Caco-2 (cell line): ENCODE measurements around the gene PLSCR3. TPM values are rescaled to one million over a fixed set of nuclear protein-coding genes. Genes with fewer than 3 reads are reported as not detected.

Experiments
- BruUV-seq: library from RNA; stranded (reverse); fragments of 400-500 nt; replicated peaks from 2 replicates; lab custom pipeline; 2021; lab: Mats Ljungman, UMichigan
- CTCF ChIA-PET: fragments of 300-600 bp; sonication (Branson Sonifier 250); formaldehyde crosslinking; loops from one replicate; lab custom pipeline; 2022; ENCODE audit warnings: antibody characterized with exemption; lab: Charles Lee
- POLR2A ChIA-PET: fragments of 300-600 bp; sonication (Branson Sonifier 250); formaldehyde crosslinking; loops from one replicate; lab custom pipeline; 2022; ENCODE audit warnings: antibody characterized with exemption; lab: Charles Lee
- DNase-seq, 2 experiments: peaks; one replicate each; pipeline versions ENCODE4 v3.0.0 to v3.0.0-alpha.2; 2020 to 2022
- H3K27me3 ChIP-seq: replicated peaks from 2 replicates; pipeline ENCODE4 v1.6.0; 2011; ENCODE audit warnings: low read length; ENCODE audit not compliant: control insufficient read depth, insufficient read depth
- H3K36me3 ChIP-seq: 2 replicates; pipeline ENCODE4 v1.5.1; 2011; ENCODE audit warnings: low read length; ENCODE audit not compliant: control insufficient read depth, insufficient read depth
- H3K4me1 ChIP-seq: fragments of 250-450 bp; sonication (Bioruptor Pico); 2 replicates; pipeline ENCODE4 v1.5.1; 2020; ENCODE audit warnings: mild to moderate bottlenecking
- H3K4me3 ChIP-seq: 2 replicates; pipeline ENCODE4 v1.5.1; 2011; ENCODE audit warnings: low read depth, mild to moderate bottlenecking, control low read depth, low read length
- H3K9me3 ChIP-seq: fragments of 250-450 bp; sonication (Bioruptor Pico); 2 replicates; pipeline ENCODE4 v1.5.1; 2020; ENCODE audit warnings: mild to moderate bottlenecking, moderate library complexity
- H3K27ac Mint-ChIP-seq: one replicate; pipeline ENCODE4 v1.8.0; 2022; ENCODE audit warnings: mixed read lengths; ENCODE audit not compliant: unreplicated experiment
- H3K27me3 Mint-ChIP-seq: one replicate; pipeline ENCODE4 v1.8.0; 2022; ENCODE audit warnings: mixed read lengths; ENCODE audit not compliant: insufficient read depth, unreplicated experiment
- H3K36me3 Mint-ChIP-seq: one replicate; pipeline ENCODE4 v1.8.0; 2022; ENCODE audit warnings: mild to moderate bottlenecking, mixed read lengths; ENCODE audit not compliant: insufficient read depth, unreplicated experiment
- H3K4me1 Mint-ChIP-seq: one replicate; pipeline ENCODE4 v1.8.0; 2022; ENCODE audit warnings: low read depth, mixed read lengths; ENCODE audit not compliant: unreplicated experiment
- H3K4me3 Mint-ChIP-seq: one replicate; pipeline ENCODE4 v1.8.0; 2022; ENCODE audit warnings: mild to moderate bottlenecking, moderate library complexity, mixed read lengths; ENCODE audit not compliant: unreplicated experiment
- H3K9me3 Mint-ChIP-seq: one replicate; pipeline ENCODE4 v1.8.0; 2022; ENCODE audit warnings: mixed read lengths; ENCODE audit not compliant: unreplicated experiment
- intact Hi-C: fragments of 100-400 bp; cut with micrococcal nuclease; formaldehyde crosslinking; loops from one replicate; pipeline ENCODE4 v1.10.0; 2022; ENCODE audit not compliant: unreplicated experiment
- total RNA-seq: library from RNA; stranded (reverse); gene quantifications from 2 replicates; pipeline ENCODE4 v1.2.3, GENCODE V29; 2022
- TF ChIP-seq, protein P1 (sequence below), 2 experiments: fragments of 200-600 bp in 1 of 2; IDR thresholded peaks; 1 replicate in 1 of 2; 2 replicates in 1 of 2; pipeline versions ENCODE4 v1.5.1 to v1.8.0; 2011 to 2022; ENCODE audit warnings: antibody characterized with exemption in 1 of 2, control low read depth in 1 of 2, inconsistent platforms in 1 of 2, low read depth in 1 of 2, low read length in 1 of 2, mild to moderate bottlenecking in 1 of 2, moderate library complexity in 1 of 2; ENCODE audit not compliant: insufficient read depth in 1 of 2, severe bottlenecking in 1 of 2, unreplicated experiment in 1 of 2

Gene PLSCR3
- total RNA-seq, 1 experiment from 2014 or later: 14.5 TPM

DNA sequence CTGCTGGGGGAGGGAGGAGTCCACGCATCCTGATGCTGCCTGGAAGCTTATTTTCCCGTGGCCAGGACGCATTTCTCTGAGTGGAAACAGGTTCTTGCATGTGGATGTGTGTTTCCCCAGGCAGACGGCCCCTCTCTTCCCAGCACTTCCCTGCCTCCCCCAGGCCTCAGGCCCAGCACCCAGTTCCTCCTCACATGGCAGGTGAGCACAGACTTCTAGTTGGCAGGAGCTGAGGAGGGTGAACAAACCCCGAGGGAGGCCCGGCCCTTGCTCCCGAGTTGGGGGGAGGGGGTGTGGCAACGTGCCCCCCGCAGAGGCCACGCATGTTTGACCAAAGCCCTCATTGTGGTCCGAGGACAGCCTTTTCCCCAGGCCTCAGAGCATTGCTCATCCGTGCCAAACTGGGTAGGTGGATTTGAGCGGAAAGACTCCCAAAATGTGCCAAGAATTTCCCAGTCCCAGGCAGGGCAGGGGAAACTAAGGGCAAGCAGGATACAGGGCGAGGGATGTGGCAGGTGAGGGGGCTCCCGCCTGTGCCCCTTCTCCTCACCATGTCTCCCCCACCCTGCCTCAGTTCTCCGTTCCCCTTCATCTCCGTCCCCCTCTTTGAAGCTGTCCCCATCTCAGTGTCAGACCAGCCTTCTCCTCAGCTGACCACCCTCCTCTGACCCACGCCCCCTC, 24.3 kb upstream of the PLSCR3 start:
- Histone ChIP-seq H3K4me3 (no peak overlapping the region), H3K27me3 (no peaks in the 10 kb centered on the region), H3K4me1 (no peaks in the 10 kb centered on the region), H3K9me3 (no peaks in the 10 kb centered on the region), H3K36me3 (no peaks in the 10 kb centered on the region)
- CTCF ChIA-PET: no interaction called here
- Mint-ChIP-seq H3K27ac (no peak overlapping the region), H3K4me3 (no peak overlapping the region), H3K27me3 (no peaks in the 10 kb centered on the region), H3K36me3 (no peaks in the 10 kb centered on the region), H3K9me3 (no peaks in the 10 kb centered on the region), H3K4me1 (no peaks in the 10 kb centered on the region)
- no peak for DNase-seq
- TF ChIP-seq, protein P1, sequence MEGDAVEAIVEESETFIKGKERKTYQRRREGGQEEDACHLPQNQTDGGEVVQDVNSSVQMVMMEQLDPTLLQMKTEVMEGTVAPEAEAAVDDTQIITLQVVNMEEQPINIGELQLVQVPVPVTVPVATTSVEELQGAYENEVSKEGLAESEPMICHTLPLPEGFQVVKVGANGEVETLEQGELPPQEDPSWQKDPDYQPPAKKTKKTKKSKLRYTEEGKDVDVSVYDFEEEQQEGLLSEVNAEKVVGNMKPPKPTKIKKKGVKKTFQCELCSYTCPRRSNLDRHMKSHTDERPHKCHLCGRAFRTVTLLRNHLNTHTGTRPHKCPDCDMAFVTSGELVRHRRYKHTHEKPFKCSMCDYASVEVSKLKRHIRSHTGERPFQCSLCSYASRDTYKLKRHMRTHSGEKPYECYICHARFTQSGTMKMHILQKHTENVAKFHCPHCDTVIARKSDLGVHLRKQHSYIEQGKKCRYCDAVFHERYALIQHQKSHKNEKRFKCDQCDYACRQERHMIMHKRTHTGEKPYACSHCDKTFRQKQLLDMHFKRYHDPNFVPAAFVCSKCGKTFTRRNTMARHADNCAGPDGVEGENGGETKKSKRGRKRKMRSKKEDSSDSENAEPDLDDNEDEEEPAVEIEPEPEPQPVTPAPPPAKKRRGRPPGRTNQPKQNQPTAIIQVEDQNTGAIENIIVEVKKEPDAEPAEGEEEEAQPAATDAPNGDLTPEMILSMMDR (IDR thresholded peaks at IDR 0.05; ENCODE audit: insufficient read depth in 1 of 2, low read depth in 1 of 2, low read length in 1 of 2, severe bottlenecking in 1 of 2, unreplicated experiment in 1 of 2): no peak
- BruUV-seq: no TSS peak
- intact Hi-C loops: no loop called here
- POLR2A ChIA-PET: no interaction called here

DNA sequence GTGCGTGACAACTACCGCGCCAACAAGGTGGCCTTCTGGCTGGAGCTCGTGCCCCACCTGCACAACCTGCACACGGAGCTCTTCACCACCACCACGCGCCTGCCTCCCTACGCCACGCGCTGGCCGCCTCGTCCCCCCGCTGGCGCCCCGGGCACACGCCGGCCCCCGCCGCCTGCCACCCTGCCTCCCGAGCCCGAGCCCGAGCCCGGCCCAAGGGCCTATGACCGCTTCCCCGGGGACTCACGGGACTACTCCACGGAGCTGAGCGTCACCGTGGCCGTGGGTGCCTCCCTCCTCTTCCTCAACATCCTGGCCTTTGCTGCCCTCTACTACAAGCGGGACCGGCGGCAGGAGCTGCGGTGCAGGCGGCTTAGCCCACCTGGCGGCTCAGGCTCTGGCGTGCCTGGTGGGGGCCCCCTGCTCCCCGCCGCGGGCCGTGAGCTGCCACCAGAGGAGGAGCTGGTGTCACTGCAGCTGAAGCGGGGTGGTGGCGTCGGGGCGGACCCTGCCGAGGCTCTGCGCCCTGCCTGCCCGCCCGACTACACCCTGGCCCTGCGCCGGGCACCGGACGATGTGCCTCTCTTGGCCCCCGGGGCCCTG, 22.8 kb upstream of the PLSCR3 start:
- BruUV-seq: no TSS peak
- ChIA-PET POLR2A (no interaction called here), CTCF (no interaction called here)
- Mint-ChIP-seq H3K36me3 (no peaks in the 10 kb centered on the region), H3K27me3 (no peaks in the 10 kb centered on the region), H3K27ac (no peak overlapping the region), H3K4me3 (no peak overlapping the region), H3K9me3 (no peaks in the 10 kb centered on the region), H3K4me1 (no peaks in the 10 kb centered on the region)
- Histone ChIP-seq H3K36me3 (no peaks in the 10 kb centered on the region), H3K4me1 (no peaks in the 10 kb centered on the region), H3K27me3 (no peaks in the 10 kb centered on the region), H3K9me3 (no peaks in the 10 kb centered on the region), H3K4me3 (no peak overlapping the region)
- no peak for DNase-seq
- TF ChIP-seq, protein P1 (IDR thresholded peaks at IDR 0.05; ENCODE audit: insufficient read depth in 1 of 2, low read depth in 1 of 2, low read length in 1 of 2, severe bottlenecking in 1 of 2, unreplicated experiment in 1 of 2): no peak
- intact Hi-C loops: no loop called here

DNA sequence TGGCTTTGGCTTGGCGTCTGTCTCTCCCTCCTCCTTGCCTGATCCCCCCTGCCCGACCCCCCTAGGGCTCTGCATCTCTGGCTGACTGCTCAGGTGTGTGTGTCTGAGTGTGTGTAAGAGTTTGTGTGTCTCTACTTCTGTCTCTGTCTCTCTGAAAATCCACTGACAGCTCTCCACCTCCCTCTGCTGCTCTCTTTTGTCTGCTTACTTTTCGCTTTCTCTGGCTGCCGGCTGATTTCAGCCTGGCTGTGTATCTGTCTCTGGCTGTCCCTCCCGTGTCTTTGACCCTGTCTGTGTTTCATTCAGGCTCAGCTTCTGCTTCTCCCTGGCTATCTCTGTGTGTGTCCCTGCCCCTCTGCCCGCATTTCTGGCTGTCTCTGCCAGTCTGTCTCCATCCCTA, 22.0 kb upstream of the PLSCR3 start:
- ChIA-PET POLR2A (no interaction called here), CTCF (no interaction called here)
- no peaks in the 10 kb centered on the region for H3K4me1 ChIP-seq
- H3K27me3 ChIP-seq: no peaks in the 10 kb centered on the region
- DNase-seq: no peak
- no peaks in the 10 kb centered on the region for H3K27me3 Mint-ChIP-seq
- no peaks in the 10 kb centered on the region for H3K36me3 ChIP-seq
- H3K4me3 Mint-ChIP-seq: no peak overlapping the region
- H3K4me3 ChIP-seq: no peak overlapping the region
- peak overlapping the region; percentile 73 for H3K27ac Mint-ChIP-seq
- TF ChIP-seq, protein P1 (IDR thresholded peaks at IDR 0.05; ENCODE audit: insufficient read depth in 1 of 2, low read depth in 1 of 2, low read length in 1 of 2, severe bottlenecking in 1 of 2, unreplicated experiment in 1 of 2): peak in 1 of 2 experiments; percentile 4
- no TSS peak for BruUV-seq
- no peaks in the 10 kb centered on the region for H3K9me3 ChIP-seq
- no peaks in the 10 kb centered on the region for H3K36me3 Mint-ChIP-seq
- H3K9me3 Mint-ChIP-seq: no peaks in the 10 kb centered on the region
- intact Hi-C loops: no loop called here
- no peaks in the 10 kb centered on the region for H3K4me1 Mint-ChIP-seq
